NCI-H2029 (cell line): ENCODE results near the gene PHACTR4.
"Not testable (repeated sequence)": the region's sequence is repeated elsewhere in the genome, so short reads cannot be mapped to it uniquely, and the experiment has no call there.

Experiments
- DNase-seq: peaks from one replicate; lab custom pipeline; 2025; lab: John Stamatoyannopoulos, UW

PHACTR4 gene

DNA sequence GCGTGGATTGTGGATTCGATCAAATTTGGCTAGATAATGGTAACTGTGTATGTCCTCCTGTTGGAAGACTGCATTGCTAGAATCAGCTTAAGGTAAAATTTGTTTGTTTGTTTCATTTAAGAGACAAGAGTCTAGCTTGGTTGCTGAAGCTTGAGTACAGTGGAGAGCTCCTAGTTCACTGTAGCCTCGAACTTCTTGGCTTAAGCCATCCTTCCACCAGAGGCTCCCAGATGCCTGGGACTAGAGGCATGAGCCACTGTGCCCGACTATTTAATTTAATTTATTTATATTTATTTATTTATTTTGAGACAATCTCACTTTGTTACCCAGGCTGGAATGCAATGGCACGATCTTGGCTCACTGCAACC lies 1.5 kb downstream of the PHACTR4 start:
- no peak for DNase-seq

DNA sequence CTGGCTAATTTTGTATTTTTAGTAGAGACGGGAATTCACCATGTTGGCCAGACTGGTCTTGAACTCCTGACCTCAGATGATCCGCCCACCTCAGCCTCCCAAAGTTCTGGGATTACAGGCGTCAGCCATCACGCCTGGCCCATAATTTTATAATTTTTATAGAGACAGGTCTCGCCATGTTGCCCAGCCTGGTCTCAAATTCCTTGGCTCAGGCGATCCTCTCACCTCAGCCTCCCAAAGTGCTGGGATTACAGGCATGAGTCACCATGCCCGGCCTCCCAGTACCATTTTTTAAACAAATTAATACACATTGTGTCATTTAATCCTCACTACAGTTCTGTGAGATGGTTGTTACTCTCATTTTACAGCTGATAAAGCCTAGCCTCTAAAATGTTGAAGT lies 3.9 kb downstream of the PHACTR4 start:
- DNase-seq = not testable (repeated sequence)

DNA sequence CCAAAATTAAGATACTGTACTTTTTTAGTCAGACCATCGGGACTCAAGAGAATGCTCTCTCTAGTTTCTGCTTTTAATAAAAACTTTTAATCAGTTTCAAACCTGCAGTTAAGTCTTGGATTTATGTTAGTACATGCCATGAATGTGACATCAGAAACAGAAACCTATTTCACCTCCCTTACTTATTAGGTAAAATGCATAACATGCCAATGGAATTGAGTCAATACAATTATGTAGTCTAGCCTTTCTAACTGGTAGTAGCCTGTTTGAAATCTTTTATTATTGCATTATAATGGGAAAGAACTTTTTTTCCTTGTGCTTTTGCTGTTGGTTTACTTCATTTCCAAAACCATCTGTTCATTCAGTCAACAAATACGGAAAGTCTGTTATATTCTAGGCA lies 4.8 kb downstream of the PHACTR4 start:
- no peak for DNase-seq

DNA sequence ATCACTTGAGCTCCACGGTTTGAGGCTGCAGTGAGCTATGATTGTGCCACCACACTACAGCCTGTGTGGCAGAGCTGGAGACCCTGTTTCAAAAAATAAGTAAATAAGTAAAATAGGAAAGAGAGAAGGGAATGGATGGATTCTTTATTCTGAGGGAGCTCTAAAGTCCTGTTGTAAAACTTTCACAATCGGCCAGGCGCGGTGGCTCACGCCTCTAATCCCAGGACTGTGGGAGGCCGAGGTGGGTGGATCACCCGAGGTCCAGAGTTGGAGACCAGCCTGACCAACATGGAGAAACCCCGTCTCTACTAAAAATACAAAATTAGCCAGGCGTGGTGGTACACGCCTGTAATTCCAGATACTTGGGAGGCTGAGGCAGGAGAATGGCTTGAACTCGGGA lies 6.1 kb downstream of the PHACTR4 start:
- not testable (repeated sequence) for DNase-seq

DNA sequence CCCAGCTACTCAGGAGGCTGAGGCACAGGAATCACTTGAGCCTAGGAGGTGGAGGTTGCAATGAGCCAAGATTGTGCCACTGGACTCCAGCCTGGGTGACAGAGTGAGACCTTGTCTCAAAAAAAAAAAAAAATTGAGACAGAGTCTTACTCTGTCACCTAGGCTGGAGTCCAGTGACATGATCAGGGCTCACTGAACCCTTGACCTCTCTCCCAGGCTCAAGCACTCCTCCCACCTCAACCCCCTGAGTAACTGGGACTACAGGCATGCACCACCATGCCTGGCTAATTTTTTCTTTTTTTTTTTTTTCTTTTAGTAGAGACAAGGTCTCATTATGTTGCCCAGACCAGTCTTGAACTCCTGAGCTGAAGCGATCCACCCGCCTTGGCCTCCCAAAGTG lies 6.7 kb downstream of the PHACTR4 start:
- DNase-seq = not testable (repeated sequence)

DNA sequence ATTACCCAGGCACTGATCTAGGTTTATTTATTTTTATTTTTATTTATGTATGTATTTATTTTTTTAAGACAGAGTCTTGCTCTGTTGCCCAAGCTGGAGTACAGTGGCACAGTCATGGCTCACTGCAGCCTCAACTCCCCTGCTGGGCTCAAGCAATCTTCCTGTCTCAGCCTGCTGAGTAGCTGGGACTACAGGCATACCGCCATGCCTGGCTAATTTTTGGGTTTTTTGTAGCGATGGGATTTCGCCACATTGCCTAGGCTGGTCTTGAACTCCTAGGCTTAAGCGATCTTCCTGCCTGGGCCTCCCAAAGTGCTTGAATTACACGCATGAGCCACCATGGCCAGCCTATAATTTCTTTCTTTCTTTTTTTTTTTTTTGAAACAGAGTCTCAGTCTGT lies 9.4 kb downstream of the PHACTR4 start:
- DNase-seq = no peak

DNA sequence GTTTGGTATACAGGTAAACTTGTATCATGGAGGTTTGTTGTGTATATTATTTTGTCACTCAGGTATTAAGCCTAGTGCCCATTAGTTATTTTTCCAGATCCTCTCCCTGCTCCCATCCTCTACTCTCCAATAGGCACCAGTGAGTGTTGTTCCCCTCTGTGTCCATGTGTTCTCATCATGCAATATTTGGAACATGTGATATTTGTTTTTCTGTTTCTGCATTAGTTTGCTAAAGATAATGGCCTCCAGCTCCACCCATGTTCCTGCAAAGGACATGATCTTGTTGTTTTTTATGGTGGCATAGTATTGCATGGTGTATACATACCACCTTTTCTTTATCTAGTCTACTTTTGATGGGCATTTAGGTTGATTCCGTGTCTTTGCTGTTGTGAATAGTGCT lies 10.9 kb downstream of the PHACTR4 start:
- DNase-seq = no peak

DNA sequence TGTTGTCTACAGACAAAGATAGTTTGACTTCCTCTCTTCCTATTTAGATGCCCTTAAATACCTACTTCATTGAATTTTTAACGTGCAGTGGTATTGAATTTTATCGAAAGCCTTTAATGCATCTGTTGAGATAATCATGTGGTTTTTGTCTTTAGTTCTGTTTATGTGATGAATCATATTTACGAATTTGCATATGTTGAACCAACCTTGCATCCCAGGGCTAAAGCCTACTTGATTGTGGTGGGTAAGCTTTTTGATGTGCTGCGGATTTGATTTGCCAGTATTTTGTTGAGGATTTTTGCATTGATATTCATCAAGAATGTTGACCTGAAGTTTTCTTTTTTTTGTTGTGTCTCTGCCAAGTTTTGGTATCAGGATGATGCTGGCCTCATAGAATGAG lies 14.2 kb downstream of the PHACTR4 start:
- DNase-seq = not testable (repeated sequence)

DNA sequence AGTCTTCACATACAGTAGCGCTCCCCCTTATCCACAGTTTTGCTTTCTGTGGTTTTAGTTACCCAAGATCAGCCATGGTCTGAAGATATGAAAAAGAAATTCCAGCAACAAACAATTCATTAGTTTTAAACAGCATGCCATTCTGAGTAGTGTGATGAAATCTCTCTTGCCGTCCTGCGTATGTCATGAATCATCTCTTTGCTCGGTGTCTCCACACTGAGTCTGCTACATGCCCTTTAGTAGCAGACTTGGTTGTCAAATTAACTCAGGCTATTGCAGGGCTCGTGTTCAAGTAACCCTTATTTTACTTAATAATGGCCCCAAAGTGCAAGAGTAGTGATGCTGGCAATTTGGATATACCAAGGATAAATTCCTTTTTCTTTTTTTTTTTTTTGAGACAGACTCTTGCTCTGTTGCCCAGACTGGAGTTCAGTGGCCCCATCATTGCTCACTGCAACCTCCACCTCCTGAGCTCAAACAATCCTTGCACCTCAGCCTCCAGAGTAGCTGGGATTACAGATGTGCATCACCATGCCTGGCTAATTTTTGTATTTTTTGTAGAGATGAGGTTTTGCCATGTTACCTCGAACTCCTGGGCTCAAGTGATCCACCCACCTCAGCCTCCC lies 22.6 kb downstream of the PHACTR4 start:
- no peak for DNase-seq

DNA sequence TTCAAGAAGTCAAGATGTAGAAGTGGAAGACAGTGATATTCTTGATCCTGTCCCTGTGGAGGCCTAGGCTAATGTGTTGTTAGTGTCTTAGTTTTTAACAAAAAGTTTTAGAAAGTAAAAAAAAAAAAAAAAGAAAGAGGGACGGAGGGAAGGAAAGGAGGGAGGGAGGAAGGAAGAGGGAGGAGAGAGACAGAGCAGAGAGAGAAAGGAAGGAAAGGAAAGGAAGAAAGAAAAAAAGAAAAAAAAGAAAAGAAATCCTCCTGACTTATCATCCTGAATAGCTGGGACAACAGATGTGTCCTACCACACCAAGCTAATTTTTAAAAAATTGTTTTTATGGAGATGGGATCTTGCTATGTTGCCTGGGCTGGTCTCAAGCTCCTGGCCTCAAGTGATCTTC lies 24.6 kb downstream of the PHACTR4 start:
- DNase-seq = no peak

DNA sequence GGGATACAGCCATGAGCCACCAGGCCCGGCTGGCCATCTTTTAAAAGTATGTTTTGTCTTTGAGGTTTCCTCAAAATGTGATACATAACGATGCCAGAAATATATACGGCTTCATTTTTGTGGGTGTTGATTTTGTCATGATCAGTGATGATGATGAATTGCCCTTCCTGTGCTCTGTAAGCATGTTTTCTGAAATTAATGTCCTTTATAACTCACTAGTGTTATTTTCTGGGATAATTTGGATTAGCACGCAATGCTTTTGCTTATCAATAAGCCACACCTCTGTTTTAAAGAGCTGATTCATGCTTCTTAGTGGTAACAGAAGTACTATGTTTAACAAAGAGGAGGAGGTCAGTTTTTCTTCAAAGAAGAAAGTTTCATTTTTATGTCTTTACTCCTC lies 25.6 kb downstream of the PHACTR4 start:
- DNase-seq = no peak

DNA sequence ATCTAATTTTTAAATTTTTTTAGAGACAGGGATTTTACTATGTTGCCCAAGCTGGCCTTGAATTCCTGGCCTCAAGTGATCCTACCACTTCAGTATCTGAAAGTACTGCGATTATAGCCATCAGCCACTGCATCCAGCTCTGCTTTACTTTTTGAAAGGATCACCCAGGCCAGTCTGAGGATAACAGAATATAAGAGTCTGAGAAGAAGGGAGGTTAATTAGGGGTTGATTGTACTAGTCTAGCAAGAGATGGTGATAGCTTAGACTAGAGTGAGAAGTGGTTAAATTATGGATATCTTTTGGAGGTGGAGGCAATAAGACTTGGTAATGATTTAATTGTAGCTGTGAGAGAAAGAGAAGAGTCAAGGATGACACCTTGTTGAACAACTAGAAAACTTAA lies 32.2 kb downstream of the PHACTR4 start:
- DNase-seq = no peak

DNA sequence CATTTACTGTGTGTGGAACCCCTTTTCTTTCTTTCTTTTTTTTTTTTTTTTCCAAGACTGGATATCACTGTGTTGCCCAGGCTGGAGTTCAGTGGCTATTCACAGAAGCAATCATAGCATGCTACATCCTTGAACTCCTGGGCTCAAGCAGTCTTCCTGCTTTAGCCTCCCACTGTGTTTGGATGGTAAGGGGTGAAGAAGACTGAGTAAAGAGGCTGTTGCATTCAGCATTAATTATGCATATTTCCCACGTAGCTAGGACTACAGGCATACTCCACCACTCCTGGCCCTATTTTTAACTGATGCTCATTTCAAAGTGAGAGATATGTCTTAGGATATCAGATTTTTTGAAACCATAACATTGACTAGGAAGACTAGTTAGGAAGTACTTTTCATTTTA lies 39.5 kb downstream of the PHACTR4 start:
- no peak for DNase-seq

DNA sequence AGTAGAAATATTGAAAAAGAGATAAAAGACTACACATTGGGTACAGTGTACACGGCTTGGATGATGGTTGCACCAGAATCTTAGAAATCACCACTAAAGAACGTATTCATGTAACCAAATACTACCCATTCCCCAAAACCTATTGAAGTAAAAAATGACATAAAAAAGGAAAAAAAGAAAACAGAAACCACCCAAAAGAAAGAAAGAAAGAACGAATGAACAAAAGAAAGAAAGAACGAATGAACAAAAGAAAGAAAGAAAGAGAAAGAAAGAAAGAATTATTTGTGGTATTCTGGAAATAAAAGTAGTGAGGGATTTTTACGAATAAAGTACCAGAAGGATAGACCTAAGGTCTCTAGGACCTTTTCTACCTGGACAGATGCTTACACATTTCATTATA lies 42.1 kb downstream of the PHACTR4 start:
- DNase-seq = no peak

DNA sequence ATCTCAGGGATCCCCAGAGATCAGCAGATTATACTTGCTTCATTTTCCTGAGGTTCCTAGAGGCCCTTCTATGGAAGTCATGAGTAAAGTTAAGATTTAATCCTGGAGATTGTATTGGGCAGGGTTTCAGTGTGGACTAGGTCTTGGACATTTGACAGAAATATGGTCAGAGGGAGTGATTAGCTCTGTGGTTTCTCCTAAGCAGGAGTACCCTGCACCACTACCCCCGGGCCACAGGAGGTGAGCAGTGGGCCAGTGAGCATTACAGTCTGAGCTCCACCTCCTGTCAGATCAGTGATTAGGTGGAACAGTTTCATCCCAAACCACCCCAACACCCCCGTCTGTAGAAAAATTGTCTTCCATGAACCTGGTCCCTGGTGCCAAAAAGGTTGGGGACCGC lies 43.2 kb downstream of the PHACTR4 start:
- no peak for DNase-seq

DNA sequence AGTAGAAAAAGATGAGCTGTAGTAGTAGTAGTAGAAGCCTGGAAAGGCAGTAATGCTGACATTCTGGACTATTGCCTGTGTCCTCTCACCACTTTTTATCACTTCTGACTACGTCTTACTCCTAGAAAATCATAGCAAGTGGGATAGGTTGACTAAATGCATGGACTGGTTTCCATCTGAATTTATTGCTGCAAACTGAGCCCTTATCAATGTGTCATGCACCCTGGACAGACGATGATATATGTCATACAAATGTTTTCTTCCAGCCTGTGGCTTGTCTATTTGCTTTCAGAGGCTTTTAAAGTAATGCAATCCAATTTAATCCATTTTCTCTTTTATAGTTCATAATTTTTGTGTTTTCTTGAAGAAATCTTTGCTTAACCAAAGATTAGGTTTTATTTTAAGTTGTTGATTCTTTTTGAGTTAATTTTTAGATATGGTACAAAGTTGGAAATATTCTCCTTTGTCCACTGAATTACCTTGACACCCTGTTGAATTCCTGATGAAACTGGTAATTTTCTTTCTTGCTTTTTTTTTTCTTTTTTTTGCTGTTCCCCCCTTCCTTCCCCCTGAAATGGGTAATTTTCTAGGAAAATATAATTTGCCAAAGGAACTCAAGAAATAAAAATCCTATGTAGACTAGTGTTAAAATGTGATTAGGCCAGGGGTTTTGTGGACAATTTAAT lies 47.1 kb downstream of the PHACTR4 start:
- no peak for DNase-seq

DNA sequence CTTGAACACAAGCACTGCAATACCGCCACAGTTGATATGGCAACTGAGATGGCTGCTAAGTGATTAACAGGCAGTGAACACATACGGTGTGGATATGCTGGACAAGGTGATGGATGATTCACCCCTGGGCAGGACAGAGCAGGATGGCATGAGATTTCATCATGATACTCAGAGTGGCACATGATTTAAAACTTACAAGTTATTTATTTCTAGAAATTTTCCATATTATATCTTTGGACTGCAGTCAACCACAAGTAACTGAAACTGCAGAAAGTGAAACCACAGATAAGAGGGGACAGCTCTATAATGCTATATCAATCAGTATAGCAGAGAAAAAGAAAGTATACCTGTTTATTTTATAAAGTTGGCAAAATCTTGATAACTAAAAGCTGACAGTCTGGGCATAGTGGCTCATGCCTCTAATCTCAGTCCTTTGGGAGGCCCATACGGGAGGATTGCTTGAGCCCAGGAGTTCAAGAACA lies 47.9 kb downstream of the PHACTR4 start:
- no peak for DNase-seq

DNA sequence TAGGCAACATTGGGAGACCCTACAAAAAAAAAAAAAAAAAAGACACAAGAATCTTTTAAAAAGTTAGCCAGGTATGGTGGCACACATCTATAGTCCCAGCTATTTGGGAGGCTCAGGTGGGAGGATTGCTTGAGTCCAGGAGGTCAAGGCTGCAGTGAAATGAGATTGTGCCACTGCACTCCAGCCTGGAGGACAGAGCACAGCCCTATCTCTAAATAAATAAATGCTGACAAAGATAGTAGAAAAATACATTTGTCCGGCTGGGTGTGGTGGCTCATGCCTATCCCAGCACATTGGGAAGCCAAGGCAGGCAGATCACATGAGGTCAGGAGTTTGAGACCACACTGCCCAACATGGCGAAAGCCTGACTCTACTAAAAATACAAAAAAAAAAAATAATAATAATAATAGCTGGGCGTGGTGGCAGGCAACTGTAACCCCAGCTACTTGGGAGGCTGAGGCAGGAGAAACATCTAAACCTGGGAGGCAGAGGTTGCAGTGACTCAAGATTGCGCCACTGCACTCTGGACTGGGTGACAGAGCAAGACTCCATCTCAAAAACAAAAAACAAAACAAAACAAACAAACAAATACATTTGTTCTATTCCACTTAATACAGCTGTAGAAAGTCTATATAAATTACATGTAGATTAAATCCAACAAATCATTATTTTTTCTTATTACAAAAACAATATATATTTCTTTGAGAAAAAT lies 48.5 kb downstream of the PHACTR4 start:
- no peak for DNase-seq

DNA sequence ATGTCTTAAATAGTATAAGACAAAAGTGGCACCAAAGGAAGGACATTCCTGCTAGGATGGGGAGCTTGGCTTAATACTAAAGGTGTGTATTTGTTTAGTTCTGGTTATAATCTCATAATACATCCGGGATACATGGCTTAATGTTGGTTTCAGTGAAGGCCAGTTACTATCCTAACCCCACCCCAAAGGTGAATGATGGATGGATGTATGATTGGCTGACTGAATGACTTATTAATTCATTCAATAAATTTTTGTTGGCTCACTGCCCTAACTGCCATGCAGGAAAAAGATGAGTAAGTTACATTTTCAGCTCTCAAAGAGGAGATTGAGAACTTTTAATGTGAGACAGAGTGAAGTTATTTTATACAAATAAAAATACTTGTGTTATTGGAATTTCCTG lies 52.2 kb downstream of the PHACTR4 start:
- no peak for DNase-seq

DNA sequence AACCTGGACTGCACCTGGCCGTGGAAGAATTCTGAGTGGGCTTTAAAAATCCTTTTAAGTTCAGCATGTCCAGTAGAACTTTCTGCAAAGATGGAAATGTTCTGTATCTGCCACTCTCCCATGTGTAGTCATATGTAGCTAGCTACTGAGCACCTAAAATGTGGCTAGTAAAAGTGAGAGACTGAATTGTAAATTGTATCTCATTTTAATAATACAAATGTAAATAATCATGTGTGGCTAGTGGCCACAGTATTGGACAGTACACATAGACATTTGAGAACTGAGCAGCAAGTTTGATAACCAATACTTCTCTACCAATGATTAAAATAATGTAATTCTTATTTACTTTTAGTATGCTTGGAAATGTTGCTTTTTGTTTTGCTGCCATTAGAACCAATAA lies 57.3 kb downstream of the PHACTR4 start:
- DNase-seq = no peak

DNA sequence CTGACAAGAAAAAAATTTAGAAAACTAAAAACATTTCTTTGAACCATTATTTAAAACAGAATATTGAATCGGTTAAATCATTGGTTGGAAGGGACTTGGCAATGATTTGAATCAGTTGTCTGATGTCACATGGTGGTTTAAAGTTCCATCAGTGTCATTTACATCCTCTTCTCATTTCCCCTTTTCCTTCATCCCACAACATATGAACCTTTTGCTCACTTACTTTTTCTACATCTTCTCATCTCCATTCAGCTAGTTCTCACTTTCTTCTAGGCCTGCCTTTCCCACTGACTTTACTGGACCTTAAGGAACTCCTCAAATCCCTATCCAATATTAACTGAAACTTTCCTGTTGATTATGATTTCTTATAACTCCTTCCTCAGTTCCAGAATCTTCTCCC lies 58.5 kb downstream of the PHACTR4 start:
- DNase-seq = no peak

DNA sequence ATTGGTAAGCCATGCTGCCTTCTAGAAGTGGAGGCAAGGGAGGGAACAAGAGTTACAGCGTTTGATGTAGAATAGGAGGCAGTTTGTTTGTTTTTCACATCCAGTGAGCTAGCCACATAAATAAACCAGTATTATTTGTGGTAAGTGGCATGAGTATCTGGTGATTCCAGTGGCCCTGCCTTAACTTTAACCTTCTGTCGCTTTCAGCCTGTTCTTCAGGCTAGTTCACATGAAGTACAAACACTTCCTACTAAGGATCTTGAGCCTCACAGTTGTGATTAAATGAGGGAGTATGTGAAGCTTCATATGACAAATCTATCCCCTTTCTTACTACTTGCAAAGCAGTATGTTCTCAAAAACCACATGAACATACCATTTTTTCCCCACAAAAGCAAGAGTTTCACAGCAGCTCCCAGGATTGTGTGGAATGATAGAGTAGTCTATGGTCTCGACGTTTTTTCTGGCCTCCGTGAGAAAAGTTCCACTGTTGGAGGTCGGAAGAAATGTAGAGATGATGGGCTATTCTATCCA lies 59.5 kb downstream of the PHACTR4 start:
- no peak for DNase-seq

DNA sequence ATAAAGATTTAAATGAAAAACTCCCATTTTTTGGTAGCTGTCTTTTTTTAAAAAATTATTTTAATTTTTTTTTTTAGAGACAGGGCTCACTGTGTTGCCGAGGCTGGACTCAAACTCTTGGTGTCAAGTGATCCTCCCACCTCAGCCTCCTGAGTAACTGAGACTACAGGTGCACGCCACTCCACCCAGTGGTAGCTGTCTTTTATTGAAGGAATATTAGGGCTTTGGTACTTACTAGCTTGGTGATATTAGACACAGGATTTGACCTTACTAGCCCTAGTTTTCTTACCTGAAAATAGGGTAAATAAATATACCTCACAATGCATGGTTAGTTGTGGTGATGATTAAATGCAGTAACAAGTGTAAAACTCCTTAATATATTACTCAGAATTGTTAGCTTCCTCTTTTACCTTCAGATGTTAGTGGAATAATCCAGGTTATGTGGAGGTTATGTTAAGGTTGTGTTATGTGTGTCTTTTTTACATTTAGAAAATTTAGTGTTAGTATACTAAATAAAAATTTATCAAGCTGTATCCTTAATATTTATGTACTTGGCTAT lies 66.8 kb downstream of the PHACTR4 start:
- DNase-seq = no peak
